Glomerular visceral epithelial cell (primary cell): Measurements from ENCODE around the gene CAPG.
"Not testable (repeated sequence)": the region's sequence is repeated elsewhere in the genome, so short reads cannot be mapped to it uniquely, and the experiment has no call there.

Source experiments
- DNase-seq: peaks from one replicate; pipeline ENCODE4 v3.0.0-alpha.2; 2016; ENCODE audit errors: extremely low spot score

CAPG gene

DNA sequence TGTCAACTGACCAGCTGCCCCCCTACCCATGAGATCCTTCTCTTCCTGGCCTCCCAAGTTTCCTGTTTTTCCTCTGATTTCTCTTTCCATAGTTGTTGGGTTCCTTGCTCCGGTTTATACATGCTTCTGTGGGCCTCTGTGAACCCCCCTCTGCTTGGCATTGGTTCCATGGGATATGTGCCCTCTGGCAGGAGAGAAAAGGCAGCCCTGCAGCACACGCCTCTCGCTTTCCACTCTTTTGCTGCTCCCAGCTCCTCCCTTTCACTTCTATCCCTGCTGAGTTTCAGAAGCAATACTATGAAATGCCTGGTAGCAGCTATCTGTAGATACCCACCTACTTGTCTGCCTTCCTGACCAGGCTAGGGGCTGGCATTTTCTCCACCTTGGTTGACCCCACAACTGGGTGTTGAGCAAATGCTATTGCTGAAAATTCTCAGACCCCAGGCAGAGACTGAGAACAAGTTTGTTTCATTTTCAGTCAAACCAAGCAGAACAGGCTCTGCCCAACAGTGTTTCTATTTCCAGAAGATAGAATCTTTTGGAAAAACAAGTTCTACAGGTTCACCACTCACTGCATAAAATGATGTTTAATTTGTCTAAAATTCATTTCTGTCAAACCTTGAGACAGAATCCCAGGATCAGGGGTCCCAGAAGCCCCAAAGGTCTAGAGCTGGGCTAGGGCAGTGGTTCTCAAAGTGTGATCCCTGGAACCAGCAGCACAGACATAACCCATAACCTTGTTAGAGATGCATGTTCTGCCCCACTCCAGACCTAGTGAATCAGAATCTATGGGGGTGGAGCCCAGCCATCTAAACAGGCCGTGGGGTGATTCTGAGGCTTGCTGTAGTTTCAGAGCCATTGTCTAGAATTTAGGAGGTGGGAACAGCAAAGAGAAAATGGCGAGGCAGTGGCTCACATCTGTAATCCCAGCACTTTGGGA lies 13.4 kb downstream of the CAPG start:
- DNase-seq: no peak

GRCh38 chr2:85395912-85396475 lies 14.2 kb downstream of the CAPG start:
- no peak for DNase-seq

DNA sequence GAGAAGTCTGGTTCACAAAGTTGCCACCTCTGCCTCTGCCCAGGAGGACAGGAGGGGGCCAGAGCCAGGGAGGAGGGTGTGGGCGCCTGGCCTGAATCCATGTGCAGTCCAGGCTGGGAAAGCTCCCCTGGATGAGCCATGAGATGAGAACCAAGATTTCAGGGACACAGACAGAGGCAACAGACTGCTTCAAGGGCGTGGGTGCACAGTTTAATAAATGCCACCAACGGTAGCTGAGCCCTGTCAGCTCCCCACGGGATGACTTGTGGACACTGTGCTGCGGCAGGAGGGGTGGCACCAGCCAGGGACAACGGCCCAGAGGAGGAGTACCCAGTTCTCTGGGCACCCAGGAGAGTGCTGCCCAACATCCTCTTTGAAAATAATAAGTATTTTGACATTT lies 15.2 kb downstream of the CAPG start:
- no peak for DNase-seq

DNA sequence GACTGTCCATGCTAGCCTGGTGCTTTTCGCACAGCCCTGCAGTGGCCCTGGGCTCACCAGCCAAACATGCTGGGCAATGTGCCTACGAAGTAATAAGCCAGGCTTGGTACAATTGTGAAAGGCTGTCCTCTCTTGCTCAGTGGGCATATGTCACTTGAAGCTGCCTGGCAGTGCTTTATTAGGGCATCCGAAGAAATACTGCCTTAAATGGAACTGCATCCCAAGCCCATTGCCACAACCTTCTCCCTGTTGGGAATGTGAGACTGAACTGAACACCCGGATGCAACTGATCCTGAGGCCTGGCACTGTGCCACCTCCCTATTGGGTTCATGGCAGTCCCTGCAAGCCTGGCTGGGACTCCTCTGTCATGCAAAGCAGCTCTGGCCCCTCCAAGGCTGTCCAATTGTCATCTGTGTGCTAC lies 15.9 kb downstream of the CAPG start:
- no peak for DNase-seq

GRCh38 chr2:85393836-85394235 lies 16.3 kb downstream of the CAPG start:
- DNase-seq: no peak

- DNase-seq: no peak
These were observed 19.1 kb downstream of the CAPG start for GRCh38 chr2:85390941-85391669.

- no peak for DNase-seq
These were observed 21.2 kb downstream of the CAPG start for GRCh38 chr2:85388878-85389538.

DNA sequence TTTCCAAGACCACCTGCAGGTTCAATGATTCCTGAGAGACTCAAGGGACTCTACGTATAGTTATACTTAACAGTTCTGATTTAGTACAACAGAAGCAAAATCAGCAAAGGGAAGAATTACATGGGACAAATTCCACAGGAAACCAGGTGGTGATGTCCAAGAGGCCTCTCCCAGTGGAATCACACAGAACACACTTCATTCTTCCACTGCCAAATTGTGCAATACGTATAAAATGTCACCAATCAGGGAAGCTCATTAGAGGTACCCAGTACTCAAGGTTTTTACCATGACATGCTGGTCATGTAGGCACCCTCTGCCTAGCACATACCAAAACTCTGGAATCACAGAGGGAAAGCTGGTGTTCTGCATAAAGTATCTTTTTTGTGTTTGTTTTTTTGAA lies 22.4 kb downstream of the CAPG start:
- DNase-seq: no peak

DNA sequence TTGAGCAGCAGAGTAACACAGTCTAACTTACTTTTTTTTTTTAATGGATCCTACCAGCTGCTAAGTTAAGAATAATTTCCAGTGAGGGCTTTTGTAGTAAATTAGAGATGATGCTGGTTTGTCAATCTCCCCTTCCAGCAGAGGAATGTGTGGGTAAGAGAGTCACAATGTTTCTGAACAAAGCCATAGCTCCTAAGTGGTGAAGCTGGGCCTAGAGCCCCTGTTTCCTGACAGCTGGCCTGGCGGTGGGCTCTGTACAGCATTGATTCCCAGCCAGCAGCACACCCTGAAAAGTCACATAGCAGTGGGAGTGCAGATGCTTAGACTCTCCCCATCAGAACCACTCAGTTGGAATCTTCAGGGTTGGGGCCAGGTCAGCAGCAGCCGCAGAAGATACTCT lies 24.4 kb downstream of the CAPG start:
- no peak for DNase-seq

- no peak for DNase-seq
These were observed 26.3 kb downstream of the CAPG start for GRCh38 chr2:85383850-85384249.

- DNase-seq: peak; percentile 17
These were observed 27.0 kb downstream of the CAPG start for GRCh38 chr2:85383151-85383550.

DNA sequence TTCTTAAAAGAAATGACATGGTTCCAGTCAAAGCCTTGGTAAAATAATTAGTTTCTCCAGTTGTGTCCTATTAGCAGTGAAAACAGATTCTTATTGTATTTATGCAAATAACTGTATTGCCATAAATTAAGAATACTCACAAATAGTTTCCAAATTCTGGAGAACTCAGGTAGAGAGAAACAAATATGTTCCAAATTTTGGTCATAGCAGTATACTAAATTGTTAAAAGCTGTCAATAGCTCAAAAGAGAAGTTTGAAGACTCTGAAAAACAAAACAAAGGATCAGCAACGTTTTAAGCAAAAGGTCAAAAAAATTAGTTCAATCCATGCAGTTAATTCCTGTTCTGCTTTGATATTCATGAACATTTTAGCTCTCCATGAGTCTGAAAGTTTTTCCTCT lies 30.1 kb downstream of the CAPG start:
- no peak for DNase-seq

DNA sequence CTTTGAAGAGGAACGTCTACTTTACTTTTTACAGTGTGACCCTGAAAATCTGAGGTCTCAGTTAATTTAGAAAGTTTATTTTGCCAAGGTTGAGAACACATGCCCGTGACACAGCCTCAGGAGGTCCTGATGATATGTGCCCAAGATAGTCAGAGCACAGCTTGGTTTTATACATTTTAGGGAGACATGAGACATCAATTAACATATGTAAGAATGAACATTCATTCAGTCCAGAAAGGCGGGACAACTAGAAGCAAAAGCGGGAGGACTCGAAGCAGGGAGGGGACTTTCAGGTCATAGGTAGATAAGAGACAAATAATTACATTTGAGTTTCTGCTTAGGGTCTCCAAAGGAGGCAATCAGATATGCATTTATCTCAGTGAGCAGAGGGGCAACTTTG lies 31.9 kb downstream of the CAPG start:
- DNase-seq: no peak

GRCh38 chr2:85377083-85377482 lies 33.1 kb downstream of the CAPG start:
- DNase-seq: no peak

GRCh38 chr2:85376291-85377065 lies 33.7 kb downstream of the CAPG start:
- no peak for DNase-seq

DNA sequence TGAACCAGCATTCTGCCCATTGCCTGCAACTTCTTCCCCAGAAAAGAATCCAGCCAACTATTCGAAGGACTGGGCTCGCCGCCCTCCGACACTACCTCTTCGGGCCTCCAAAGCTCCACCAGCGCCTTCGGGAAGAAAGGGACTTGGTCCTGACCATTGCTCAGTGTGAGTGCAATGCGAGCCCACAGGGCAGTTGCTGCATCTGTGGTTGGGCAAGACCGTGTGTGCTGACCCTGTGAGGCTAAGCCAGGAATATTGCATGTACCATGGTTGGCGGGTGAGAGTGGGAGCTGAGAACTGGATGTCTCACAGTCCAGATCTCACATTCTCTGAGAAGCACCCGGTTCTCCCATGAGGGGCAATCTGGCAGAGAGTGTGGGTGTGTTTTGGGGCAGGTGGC lies 39.1 kb downstream of the CAPG start:
- DNase-seq: no peak

GRCh38 chr2:85369500-85369899 lies 40.7 kb downstream of the CAPG start:
- DNase-seq: no peak

GRCh38 chr2:85368921-85369320 lies 41.2 kb downstream of the CAPG start:
- DNase-seq: no peak

DNA sequence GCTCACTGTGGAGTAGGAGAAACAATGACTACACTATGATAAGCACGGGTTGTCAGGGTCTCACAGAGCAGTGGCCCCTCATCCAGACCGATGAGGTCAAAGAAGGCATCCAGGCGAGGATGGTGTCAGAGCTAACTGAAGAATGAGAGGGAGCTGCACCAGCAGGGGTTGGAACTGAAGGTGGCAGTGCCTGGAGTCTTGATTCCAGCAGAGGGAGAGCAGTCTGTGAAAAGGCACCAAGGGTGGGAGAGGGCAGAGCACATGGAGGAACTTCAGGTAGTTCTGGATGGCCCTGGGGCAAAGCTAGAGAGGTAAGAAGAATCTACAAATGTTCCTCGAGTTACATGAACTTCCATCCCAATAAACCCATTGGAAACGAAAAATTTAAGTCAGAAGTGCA lies 43.0 kb downstream of the CAPG start:
- DNase-seq: no peak

DNA sequence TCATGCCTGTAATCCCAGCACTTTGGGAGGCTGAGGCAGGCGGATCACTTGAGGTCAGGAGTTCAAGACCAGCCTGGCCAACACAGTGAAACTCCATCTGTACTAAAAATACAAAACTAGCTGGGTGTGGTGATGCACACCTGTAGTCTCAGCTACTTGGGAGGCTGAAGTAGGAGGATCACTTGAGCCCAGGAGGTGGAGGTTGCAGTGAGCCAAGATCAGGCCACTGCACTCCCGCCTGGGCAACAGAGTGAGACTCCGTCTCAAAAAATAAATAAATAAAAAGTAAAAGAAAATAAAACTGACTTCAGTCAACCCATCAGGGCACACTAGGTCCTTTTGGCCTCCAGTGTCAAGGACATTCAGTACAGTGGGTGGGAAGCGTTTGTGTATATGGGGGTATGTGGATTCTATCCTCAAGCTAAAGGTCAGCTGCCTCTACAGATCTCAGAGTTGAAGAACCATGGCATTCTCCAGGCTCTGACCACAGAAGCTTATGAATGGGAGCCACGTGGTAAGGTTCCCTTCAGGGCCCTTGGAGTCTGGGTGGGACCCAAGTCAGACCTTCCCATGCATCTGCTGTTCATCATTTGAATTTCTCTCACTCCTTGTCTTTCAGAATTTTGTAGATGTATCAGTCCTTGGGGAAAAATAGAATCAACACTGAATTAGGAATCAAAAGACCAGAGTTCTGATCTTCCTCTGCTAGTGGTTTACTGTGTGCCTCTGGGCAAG lies 47.3 kb downstream of the CAPG start:
- DNase-seq: not testable (repeated sequence)

- no peak for DNase-seq
These were observed 52.4 kb downstream of the CAPG start for GRCh38 chr2:85357736-85358135.
